HG02840 (cell line): ENCODE data around the gene SELENOS.
A peak's percentile ranks its signal among the peaks of the same experiment; 100 is the strongest.
"Not testable (repeated sequence)": the region's sequence is repeated elsewhere in the genome, so short reads cannot be mapped to it uniquely, and the experiment has no call there.

Experiments used
- ATAC-seq: cut with Tn5 transposase; IDR thresholded peaks from one replicate; pipeline ENCODE4 v1.9.1; 2021; ENCODE audit warnings: mild to moderate bottlenecking, moderate library complexity, moderate number of reproducible peaks; ENCODE audit not compliant: unreplicated experiment, low FRiP score

Gene SELENOS

GRCh38 chr15:101310161-101310480, 32.8 kb upstream of the SELENOS start:
- ATAC-seq, result no peak

- no peak for ATAC-seq
Observed at GRCh38 chr15:101309436-101310160, 32.3 kb upstream of the SELENOS start.

GRCh38 chr15:101308604-101309435, 31.5 kb upstream of the SELENOS start:
- ATAC-seq, result no peak

- ATAC-seq, result no peak
Observed at GRCh38 chr15:101307897-101308603, 30.8 kb upstream of the SELENOS start.

DNA sequence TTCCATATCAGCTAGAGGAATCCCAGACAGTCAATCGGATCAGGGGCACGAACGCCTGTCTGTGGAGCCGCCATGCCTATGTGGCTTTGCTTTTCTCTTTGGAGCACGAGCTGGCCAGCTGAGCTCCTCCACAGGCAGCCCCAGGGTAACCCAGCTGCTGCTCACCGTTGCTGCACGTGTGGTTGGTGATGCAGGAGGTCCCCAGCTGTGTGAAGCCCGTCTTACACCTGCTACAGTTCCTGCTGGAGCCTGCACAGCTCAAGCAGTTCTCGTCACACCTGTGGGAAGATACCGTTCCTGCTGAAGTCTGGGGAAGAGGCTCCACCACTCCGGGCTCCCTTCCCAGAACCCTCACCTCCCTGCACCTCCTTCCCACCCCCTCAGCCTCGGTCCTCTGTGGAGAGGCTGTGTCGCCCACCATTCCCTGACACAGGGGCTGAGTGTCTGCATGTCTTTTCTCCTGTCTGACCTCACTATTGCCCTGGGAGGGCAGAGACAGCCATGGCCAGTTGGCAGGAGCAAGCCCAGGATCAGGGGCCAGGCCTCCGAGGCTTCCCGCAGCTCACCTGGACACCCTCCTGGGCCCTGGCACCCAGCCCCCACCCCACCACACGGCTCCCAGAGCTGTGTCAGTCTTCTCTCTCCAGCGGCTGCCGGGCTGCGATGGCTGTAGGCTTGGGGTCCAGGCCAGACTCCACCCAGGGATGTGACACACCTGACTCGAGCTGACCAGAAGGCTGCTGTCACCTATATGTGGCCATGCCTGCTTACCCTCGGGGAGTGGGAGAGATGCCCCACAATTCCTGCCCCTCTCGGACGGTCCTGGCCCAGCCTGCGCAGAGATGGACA, 30.0 kb upstream of the SELENOS start:
- ATAC-seq, result no peak

DNA sequence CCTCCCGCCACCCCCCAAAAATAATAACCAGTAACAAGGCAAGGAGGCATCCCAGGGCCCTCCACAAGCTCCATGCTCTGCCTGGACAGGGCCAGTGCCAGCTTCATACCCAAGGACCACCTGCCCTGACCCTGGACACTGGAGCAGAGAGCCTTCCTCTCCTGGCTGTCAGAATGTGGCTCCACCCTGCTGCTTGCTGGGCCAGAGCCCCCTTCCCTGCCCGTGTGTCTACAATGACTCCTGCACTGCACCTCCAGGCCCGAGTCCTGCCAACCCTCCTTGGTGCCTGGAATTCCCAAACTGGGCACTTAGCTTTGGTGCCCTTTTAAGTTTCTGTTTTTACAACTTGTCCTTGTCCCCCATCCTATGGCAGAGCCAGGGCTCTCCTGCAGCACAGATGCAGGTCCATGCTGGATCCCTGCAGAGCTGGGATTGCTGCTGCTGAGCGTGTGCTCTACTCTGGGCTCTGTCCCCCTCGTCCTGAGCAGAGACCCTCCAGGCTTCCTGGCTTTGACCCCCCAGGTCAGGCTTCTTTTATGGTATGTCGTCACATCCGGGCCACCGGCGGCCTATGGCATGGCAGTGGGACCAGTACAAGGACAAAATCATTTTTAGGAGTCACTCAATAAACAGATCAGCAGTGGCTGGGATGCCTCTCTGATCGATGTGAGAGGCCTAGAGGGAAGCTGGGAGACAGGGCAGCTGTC, 29.2 kb upstream of the SELENOS start:
- no peak for ATAC-seq

DNA sequence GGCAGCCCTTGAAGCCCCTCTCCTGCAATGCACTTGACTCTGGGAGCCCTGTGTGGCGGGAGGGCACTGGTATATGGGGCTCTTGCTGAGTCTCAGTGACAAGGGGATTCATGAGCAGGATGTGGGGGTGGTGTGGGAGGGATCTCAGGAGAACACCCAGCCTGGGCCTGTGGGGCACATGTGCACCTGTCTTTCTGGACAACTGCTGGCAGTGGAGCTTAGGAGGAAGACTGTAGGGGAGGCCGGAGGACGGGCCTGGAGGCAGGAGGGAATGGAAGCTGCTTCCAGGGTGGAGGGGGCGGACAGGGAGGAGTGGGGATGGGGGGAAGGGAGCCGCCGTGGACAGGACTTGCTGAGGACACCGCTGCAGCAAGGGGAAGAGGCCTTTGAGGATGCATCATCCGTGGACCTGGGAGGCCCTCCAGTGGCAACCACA, 28.6 kb upstream of the SELENOS start:
- ATAC-seq, result no peak

GRCh38 chr15:101303408-101303807, 26.1 kb upstream of the SELENOS start:
- ATAC-seq, result no peak

DNA sequence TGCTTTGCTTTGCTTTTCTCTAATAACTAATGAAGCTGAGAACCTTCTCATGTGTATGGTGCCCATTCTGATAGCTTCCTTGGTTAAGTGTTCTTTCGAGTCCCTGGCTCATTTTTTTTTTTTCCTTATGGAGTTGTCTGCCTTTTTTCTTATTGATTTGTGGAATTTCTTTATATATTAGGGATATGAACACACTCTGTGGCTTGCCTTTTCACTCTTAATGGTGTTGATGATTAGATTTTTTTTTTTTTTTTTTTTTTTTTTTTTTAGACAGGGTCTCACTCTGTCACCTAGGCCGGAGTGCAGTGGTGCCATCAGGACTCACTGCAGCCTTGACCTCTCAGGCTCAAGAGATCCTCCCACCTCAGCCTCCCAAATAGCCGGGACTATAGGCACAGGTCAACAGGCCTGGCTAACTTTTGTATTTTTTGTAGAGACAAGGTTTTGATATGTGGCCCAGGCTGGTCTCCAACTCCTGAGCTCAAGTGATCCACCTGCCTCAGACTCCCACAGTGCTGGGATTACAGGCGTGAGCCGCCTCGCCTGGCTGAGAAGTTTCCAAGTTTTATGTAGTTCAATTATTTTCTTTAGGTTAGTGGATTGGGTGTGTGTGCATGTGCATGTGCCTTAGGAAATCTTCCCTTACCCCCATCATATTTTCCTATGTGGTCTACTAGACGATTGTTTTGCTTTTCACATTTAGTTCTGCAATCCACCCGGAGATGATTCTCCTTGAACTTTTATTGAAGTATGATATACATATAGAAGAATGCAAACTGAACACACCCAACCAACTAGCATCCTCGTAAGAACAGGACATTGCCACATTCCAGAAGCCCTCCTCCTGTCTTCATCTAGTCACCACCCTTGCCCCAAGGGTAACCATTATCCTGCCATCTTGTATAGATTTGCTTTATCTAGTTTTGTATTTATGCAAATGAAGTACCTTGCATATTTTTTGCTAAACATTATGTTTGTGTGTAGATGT, 19.4 kb upstream of the SELENOS start:
- no peak for ATAC-seq

DNA sequence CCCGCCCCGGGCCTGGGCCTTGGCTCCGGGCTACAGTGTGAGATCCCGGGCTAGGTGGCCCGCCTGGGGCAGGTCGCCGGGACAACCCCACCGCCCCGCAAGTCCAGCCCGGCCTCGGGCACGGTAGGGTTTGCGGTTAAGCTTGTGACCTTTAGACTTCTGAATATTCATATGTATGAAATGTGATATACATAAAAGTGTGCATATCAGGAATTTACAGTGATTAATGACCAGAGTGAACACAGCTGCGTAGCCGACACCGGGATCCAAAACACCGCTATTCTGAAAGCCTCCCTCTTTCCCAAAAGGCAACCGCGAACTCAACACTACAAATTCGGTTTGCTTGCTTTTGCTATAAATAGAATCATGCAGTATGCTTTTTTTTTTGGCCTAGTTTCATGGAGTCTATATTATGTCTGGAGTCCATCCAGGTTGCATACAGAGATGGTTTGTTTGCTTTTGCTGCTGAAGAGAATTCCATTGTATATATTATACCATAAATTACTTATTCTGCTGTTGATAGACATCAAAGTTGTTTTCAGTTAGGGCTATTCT, 18.4 kb upstream of the SELENOS start:
- ATAC-seq, result no peak

- peak; percentile 87 for ATAC-seq
Observed at GRCh38 chr15:101294731-101295606, 17.7 kb upstream of the SELENOS start, which contains the start of gene SNRPA1. Gene SNRPA1, minus strand, starts transcription at chr15:101295248. Its CDS starts 70 bp downstream, at chr15:101295178.

- ATAC-seq, result no peak
Observed at GRCh38 chr15:101293122-101293521, 15.8 kb upstream of the SELENOS start.

DNA sequence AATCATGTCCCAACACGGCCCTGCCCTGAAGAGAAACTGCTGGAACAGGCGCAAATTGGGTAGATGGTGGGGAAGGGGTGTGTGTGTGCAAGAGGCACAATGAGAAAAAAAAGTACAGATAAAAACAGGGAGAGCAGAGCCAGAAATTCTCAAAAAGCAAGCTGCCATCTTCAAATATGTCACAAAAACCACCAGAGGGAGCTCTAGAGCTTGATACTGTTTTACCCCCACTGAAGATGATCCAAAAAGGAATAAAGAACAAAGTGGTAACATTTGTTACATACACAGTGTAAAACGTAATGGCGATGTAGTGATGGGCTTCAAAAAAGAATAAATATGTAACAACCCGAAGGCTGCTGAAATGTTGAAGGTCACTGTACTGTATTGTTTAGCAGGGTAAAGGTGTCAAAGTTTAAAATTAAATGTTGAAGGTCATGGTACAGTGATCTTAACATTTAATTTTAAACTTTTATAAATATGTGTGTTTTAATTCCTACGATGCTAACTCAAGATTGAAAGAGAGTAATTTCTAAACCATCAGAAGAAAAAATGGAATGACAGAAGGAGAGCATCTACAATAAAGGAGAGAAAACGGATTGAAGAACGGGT, 11.7 kb upstream of the SELENOS start:
- ATAC-seq, result no peak

DNA sequence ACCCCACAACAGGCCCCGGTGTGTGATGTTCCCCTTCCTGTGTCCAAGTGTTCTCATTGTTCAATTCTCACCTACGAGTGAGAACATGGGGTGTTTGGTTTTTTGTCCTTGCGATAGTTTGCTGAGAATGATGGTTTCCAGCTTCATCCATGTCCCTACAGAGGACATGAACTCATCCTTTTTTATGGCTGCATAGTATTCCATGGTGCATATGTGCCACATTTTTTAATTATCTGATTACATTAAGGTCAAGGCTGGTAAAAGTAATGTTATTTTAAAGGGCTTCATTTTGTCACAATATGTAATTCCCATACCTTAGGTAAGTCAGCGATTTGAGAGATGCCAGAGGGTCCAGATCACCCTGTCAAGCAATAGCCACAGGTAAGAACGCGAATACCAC, 10.1 kb upstream of the SELENOS start:
- ATAC-seq, result not testable (repeated sequence)

- no peak for ATAC-seq
Observed at GRCh38 chr15:101286471-101287114, 9.3 kb upstream of the SELENOS start.

- ATAC-seq, result no peak
Observed at GRCh38 chr15:101283931-101284330, 6.6 kb upstream of the SELENOS start.
